ENCODE results near the gene RPH3AL. TPM values are rescaled to one million over a fixed set of nuclear protein-coding genes. Genes with fewer than 3 reads are reported as not detected.
A peak's percentile ranks its signal among the peaks of the same experiment; 100 is the strongest.

Gene RPH3AL
- total RNA-seq, 6 experiments from 2014 or later = 17.6 to 74.0 (median 25.7) TPM

GRCh38 chr17:181245-182049, 171.2 kb downstream of the RPH3AL start, which contains the start of gene DOC2B:
Gene DOC2B (minus strand): TSS chr17:181650. CDS start chr17:181479, 171 bp downstream.
- H3K27me3 ChIP-seq = no peaks in the 10 kb centered on the region

DNA sequence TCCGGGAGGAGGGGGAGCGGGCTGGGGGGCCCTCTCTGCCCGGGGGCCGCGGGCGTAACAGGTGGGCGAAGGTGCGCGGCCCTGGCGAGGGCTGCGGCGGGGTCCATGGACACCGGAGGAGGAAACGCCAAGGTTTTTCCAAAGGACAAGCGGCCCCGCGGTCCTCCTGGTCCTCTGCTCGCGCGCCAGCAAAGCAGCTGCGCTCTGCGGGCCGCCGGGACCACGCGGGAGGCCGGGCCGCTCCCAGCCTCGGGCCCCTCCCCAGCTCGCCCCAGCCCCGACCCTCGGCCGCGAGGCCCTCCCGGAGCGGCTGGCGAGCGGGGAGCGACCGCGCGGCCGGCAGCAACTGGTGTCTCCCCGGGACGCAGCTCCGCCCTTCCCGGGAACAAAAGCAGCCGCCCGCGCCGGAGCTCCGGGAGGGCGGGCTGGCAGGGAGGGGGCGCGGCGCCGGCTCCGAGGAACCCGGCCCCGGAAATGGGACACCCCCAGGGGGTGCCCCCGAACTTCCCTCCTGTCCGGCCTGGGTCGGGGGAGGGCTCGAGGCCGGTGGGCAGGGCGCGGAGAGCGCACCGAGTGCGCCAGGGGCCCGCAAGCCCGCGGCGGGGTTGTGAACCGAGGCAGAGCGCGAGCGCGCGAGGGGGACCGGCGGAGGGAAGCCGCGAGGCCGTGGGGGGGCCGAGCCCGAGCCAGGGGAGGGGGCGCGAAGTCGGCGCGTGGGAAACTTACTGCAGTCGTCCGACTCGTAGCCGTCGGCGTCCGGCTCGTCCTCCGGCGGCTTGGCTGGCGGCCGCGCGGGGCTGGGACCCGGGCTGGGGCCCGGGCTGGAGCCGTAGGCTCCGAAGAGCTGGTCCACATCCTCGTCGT, 172.0 kb downstream of the RPH3AL start:
- H3K9me3 ChIP-seq = no peaks in the 10 kb centered on the region
- no peak for DNase-seq
- no peak overlapping the region for H3K27ac ChIP-seq
- TF ChIP-seq POLR2A (IDR thresholded peaks at IDR 0.05) = no peak
- no peak for TF ChIP-seq CTCF (IDR thresholded peaks at IDR 0.05)
- no peaks in the 10 kb centered on the region for H3K36me3 ChIP-seq
- intact Hi-C loops (cut with DNase I) = no loop called here
- peak in 2 of 4 donors; percentile 10 to 11 for ATAC-seq
- H3K4me3 ChIP-seq = peak overlapping the region; percentile 16 to 38 (median 27)
- no peaks in the 10 kb centered on the region for H3K27me3 ChIP-seq
- H3K4me1 ChIP-seq = peaks cover 0 to 21% (median 3%) of the 10 kb centered on the region in 4 donors
- 0% methylated on average over 20 of the region's 112 CpGs for WGBS (ENCODE audit: insufficient coverage, low coverage, low lambda C conversion rate, missing lambda C conversion rate)

More at GRCh38 chr17:181245-182049, 171.2 kb downstream of the RPH3AL start, which contains the start of gene DOC2B:
- Histone ChIP-seq H3K9me3 (no peaks in the 10 kb centered on the region), H3K4me3 (peak within 1 kb of the TSS; percentile 16 to 42 (median 27)), H3K4me1 (peaks cover 0 to 21% (median 3%) of the 10 kb centered on the region in 4 donors), H3K36me3 (no peaks in the 10 kb centered on the region), H3K27ac (no peak within 1 kb of the TSS)
- whole genome bisulfite sequencing (ENCODE audit: insufficient coverage, low coverage, low lambda C conversion rate, missing lambda C conversion rate) = no CpG with 5 or more reads among the region's 120 CpGs
- no peak for TF ChIP-seq POLR2A (IDR thresholded peaks at IDR 0.05)
- TF ChIP-seq CTCF (IDR thresholded peaks at IDR 0.05) = peak in 1 of 4 donors; percentile 21
- intact Hi-C loops (cut with DNase I) = no loop called here
- DNase-seq (peak; percentile 68 to 76 (median 72)), ATAC-seq (peak; percentile 76 to 84 (median 80))

DNA sequence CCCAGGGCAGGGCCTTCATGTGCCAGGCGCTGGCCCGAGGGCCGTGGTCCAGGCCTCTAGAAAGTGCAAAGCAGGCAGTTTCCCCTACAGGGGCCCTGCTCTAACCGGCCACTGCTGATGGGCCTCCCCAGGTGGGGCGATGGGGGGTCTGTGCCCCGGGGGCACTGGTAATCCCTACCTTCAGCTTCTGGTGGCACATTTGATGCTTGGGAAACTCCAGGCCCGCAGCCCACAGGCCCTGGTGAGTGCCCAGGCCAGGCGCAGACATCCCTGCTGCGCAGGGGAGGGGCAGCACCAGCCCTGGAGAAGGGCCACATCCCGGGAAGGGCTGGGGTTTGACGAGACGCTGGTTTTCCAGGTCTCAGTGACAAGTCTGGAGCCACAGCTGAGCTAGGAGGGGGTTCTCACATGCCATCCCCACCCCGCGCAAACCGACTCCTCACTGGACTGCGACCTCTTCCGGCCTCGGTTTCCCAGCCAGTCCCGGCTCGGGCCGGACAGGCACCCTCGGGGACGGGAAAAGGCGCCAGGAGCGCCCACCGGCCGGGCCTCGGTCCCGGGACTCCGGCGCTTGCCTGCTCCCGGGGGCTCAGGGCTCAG, 172.7 kb downstream of the RPH3AL start:
- H3K9me3 ChIP-seq = no peaks in the 10 kb centered on the region
- no peak overlapping the region for H3K27ac ChIP-seq
- H3K36me3 ChIP-seq = no peaks in the 10 kb centered on the region
- TF ChIP-seq CTCF (IDR thresholded peaks at IDR 0.05) = no peak
- no peak for TF ChIP-seq POLR2A (IDR thresholded peaks at IDR 0.05)
- ATAC-seq (no peak), DNase-seq (no peak)
- peak overlapping the region in 2 of 3 donors; percentile 27 to 38 for H3K4me3 ChIP-seq
- H3K4me1 ChIP-seq = peaks cover 0 to 21% (median 3%) of the 10 kb centered on the region in 4 donors
- WGBS (ENCODE audit: insufficient coverage, low coverage, low lambda C conversion rate, missing lambda C conversion rate) = no CpG with 5 or more reads among the region's 32 CpGs
- intact Hi-C loops (cut with DNase I) = no loop called here
- no peaks in the 10 kb centered on the region for H3K27me3 ChIP-seq

DNA sequence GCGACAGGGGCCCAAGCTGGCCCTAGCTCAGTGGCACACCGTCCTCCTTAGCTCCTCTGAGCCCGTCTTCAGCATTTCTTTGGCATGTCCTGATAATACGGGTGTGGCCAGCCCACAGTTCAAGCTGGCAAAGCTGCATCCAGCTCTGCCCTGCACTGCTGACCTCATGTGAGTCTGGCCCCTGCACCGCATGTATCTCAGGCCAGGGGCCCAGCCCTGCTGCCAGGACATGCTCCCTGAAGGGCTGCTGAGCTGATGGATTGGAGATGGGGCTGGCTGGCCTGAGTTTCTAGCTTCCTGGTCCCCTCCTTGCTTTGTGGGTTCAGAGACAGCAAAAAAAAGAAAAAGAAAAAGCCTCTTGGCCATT, 173.6 kb downstream of the RPH3AL start:
- Histone ChIP-seq H3K27ac (no peak overlapping the region), H3K4me1 (peaks cover 0 to 21% (median 3%) of the 10 kb centered on the region in 4 donors), H3K36me3 (no peaks in the 10 kb centered on the region), H3K9me3 (no peaks in the 10 kb centered on the region), H3K4me3 (no peak overlapping the region), H3K27me3 (no peaks in the 10 kb centered on the region)
- TF ChIP-seq POLR2A (IDR thresholded peaks at IDR 0.05) (no peak), CTCF (IDR thresholded peaks at IDR 0.05) (no peak)
- WGBS (ENCODE audit: insufficient coverage, low coverage, low lambda C conversion rate, missing lambda C conversion rate) = 77% methylated on average over 3 of the region's 5 CpGs
- intact Hi-C loops (cut with DNase I) = no loop called here
- ATAC-seq (no peak), DNase-seq (no peak)

Data from right lobe of liver (tissue), 6 donors.